Stimulated activated naive CD8-positive, alpha-beta T cell treated with anti-CD3 and anti-CD28 coated beads, Interleukin-15, Interleukin-2, amounts not matched to agents 100 ng/mL and 50 ng/mL, for 24 hours (primary cell): Measurements from ENCODE around the gene MKLN1.
A peak's percentile ranks its signal among the peaks of the same experiment; 100 is the strongest.

Source experiments
- H3K27ac Mint-ChIP-seq: one replicate; pipeline ENCODE4 v1.8.0; 2021; ENCODE audit warnings: mild to moderate bottlenecking, mixed read lengths
- H3K27me3 Mint-ChIP-seq: one replicate; pipeline ENCODE4 v1.8.0; 2021; ENCODE audit warnings: mixed read lengths
- H3K36me3 Mint-ChIP-seq: one replicate; pipeline ENCODE4 v1.8.0; 2021; ENCODE audit warnings: low read depth, mixed read lengths
- H3K4me1 Mint-ChIP-seq: one replicate; pipeline ENCODE4 v1.8.0; 2021; ENCODE audit warnings: low read depth, mixed read lengths
- H3K4me3 Mint-ChIP-seq: one replicate; pipeline ENCODE4 v1.8.0; 2021; ENCODE audit warnings: mild to moderate bottlenecking, mixed read lengths
- H3K9me3 Mint-ChIP-seq: one replicate; pipeline ENCODE4 v1.8.0; 2021; ENCODE audit warnings: mixed read lengths

The MKLN1 gene

DNA sequence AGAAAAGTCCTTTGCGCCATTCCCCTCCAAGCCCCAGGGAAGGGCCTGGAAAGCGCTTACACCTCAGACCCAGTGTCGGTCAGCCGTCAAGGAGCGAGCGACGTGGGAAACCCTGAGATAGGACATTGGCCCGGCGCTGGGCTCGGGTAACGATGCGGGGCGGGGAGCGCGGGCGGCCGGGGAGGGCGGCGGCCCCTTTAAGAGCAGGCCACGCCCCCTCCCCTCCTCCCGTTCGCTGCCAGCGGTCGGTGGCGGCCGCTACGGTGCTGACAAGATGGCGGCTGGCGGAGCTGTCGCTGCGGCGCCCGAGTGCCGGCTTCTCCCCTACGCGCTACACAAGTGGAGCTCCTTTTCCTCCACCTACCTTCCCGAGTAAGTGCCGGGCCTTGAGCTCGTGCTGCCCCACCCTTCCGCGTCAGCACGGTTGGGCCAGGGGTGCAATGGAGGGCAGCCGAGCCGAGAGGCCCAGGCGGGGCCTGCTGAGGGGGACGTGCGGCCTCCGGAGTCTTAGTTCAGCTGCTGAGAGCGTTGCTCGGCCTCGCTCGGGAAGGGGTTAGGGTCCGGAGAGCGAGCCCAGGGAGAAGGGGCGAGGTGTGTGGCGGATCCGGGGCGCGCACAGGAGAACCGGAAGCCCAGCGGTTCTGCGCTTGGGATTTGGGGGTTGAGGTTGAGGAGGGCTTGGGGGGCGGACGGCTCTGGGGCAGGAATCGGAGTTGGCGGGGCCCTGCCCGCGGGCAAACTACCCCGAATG, at the start of gene MKLN1:
MKLN1 (plus strand) TSS at position 251 of the 751 bp plus-strand sequence; CDS start at position 275, 24 bp downstream.
- Mint-ChIP-seq H3K27ac (peak within 1 kb of the TSS; percentile 97), H3K4me3 (peak within 1 kb of the TSS; percentile 90), H3K36me3 (no peaks in the 10 kb centered on the region), H3K9me3 (no peaks in the 10 kb centered on the region), H3K27me3 (no peaks in the 10 kb centered on the region), H3K4me1 (peaks cover 55% of the 10 kb centered on the region)

DNA sequence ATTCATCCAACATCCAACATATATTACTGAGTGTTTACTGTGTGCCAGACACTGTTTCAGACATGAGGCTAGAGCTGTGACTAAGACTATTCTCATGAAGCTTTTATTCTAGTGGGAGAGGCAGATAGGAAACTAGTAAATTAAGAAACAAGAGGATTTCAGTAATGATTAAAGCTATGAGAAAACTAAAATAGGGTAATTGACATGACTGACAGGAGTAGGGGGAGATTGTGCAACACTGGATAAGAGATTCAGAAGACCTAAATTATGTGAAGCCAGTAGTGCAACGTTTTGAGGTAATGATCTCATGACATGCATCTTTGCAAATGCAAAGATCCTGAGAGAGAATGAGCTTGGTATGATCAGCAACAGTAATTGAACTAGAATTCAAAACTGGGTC, 48.6 kb upstream of the MKLN1 start:
- no peaks in the 10 kb centered on the region for H3K27me3 Mint-ChIP-seq
- H3K27ac Mint-ChIP-seq, result no peak overlapping the region
- no peaks in the 10 kb centered on the region for H3K9me3 Mint-ChIP-seq
- H3K4me3 Mint-ChIP-seq, result no peak overlapping the region
- H3K4me1 Mint-ChIP-seq, result no peaks in the 10 kb centered on the region
- no peaks in the 10 kb centered on the region for H3K36me3 Mint-ChIP-seq

DNA sequence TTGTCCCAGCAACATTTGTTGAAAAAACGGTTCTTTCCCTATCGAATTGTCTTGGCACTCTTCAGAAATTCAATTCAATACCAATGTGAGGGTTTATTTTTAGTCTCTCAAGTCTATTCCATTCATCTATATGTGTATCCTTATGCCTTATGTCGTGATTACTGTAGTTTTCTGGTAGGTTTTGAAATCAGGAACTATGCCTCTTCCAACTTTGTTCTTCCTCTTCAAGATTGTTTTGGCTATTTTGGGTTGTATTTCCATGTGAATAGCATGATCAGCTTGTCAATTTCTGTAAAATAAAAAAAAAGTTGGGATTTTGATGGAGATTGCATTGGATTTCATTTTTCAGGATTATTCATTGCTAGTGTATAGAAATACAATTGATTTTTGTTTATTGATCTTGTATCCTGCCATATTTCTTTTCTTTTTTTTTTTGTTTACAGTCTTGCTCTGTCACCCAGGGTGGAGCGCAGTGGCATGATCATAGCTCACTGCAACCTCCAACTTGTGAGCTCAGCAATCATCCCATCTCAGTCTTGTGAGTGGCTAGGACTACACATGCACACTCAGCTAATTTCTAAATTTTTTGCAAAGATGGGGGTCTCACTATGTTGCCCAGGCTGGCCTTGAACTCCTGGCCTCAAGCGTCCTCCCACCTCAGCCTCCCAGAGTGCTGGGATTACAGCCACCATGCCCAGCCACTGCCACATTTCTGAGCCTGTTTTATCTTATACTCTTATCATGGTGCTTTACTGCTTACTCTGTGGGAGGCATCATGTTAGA, 46.2 kb upstream of the MKLN1 start:
- Mint-ChIP-seq H3K36me3 (no peaks in the 10 kb centered on the region), H3K4me3 (no peak overlapping the region), H3K27me3 (no peaks in the 10 kb centered on the region), H3K27ac (no peak overlapping the region), H3K9me3 (no peaks in the 10 kb centered on the region), H3K4me1 (no peaks in the 10 kb centered on the region)

DNA sequence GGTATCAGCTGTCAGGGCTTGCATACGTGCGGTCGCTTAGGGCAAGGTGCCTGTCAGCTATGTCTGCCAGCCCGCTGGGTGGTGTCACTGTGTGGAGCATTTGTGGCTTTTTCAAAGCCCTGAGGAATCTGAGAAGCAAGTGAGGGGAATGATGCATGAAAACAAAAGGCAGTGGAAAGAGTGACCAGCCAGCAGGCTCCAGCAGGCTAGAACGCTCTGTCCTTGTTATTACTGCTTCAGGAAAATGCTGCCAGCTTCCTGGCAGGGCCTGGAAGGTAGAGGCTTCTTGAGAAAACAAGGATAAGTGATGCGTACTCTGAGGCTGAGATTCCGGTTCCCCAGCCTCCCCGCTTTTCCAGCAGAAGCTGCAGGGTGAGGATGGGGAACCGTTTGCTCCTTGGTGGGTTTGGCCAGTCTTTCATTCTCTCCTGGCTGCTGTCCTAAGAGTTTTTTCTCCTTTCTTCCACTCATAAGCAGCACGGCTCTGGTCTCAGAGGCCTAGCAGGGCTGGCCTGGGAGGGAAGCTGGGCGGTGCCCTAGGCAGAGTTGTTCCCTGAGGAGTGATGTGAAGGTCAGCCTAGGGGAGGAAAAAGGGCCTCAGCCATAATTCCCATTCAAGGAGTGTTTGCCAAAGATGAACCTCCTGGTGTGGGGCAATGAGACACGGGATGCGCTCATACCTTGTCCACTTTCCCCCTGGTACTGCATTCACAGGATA, 42.8 kb upstream of the MKLN1 start:
- Mint-ChIP-seq H3K4me3 (no peak overlapping the region), H3K27ac (no peak overlapping the region), H3K27me3 (no peaks in the 10 kb centered on the region), H3K4me1 (no peaks in the 10 kb centered on the region), H3K36me3 (no peaks in the 10 kb centered on the region), H3K9me3 (peaks cover 6% of the 10 kb centered on the region)

DNA sequence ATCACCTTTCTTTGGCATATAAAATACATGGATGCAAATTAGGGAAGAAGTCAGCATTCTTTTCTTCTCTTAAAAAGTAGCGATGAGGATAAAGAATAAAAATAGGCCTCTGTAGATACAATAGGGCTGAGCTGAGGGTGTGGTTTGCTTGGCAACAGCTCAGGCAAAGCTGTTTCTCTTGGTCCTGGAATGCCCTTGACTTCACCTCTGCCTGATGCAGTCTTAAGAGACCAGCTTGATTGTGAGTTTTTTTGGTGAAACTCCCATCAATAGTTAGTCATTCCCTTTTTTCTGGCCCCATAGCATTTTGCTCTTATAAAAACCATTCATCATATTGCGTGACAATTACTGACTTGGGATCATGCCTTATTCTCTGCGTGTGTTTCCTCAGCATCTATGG, 42.1 kb upstream of the MKLN1 start:
- H3K27me3 Mint-ChIP-seq, result no peaks in the 10 kb centered on the region
- no peak overlapping the region for H3K27ac Mint-ChIP-seq
- no peaks in the 10 kb centered on the region for H3K4me1 Mint-ChIP-seq
- H3K36me3 Mint-ChIP-seq, result no peaks in the 10 kb centered on the region
- peaks cover 6% of the 10 kb centered on the region for H3K9me3 Mint-ChIP-seq
- no peak overlapping the region for H3K4me3 Mint-ChIP-seq

DNA sequence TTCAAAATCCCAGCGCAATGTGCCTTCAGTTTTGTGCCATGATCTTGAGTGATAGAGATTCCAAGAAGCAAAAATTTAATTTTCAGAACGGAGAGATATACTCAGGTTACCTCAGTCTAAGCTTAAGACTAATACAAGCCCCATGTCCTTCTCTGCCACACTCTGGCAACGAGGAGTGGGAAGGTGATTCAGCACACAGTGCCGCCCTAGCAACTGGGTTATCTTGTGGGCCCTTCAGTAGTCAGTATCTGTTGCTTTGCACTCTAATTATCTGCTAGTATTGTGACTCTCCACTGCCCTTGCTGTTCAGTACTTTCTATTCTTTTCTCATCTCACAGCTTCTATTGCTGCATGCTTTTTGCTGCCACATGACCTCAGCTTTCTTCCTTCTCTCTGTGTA, 39.2 kb upstream of the MKLN1 start:
- Mint-ChIP-seq H3K27ac (no peak overlapping the region), H3K36me3 (no peaks in the 10 kb centered on the region), H3K9me3 (peaks cover 6% of the 10 kb centered on the region), H3K4me3 (no peak overlapping the region), H3K27me3 (no peaks in the 10 kb centered on the region), H3K4me1 (no peaks in the 10 kb centered on the region)

DNA sequence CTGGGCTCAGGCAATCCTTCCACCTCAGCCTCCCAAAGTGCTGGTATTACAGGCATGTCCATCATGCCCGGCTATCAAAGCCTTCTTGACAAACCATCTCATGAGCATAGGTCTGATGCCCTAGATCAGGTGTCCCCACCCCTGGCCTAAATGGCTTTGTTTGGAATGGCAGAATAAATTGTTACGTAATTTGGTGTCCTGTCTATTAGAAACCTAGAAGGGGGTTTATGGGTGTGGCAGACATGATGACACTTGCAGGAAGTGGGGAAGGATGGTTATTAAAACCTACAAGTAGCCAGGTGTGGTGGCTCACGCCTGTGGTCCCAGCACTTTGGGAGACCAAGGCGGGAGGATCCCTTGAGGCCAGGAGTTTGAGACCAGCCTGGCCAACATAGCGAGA, 38.6 kb upstream of the MKLN1 start:
- Mint-ChIP-seq H3K4me3 (no peak overlapping the region), H3K9me3 (peaks cover 6% of the 10 kb centered on the region), H3K27ac (no peak overlapping the region), H3K36me3 (no peaks in the 10 kb centered on the region), H3K4me1 (no peaks in the 10 kb centered on the region), H3K27me3 (no peaks in the 10 kb centered on the region)

DNA sequence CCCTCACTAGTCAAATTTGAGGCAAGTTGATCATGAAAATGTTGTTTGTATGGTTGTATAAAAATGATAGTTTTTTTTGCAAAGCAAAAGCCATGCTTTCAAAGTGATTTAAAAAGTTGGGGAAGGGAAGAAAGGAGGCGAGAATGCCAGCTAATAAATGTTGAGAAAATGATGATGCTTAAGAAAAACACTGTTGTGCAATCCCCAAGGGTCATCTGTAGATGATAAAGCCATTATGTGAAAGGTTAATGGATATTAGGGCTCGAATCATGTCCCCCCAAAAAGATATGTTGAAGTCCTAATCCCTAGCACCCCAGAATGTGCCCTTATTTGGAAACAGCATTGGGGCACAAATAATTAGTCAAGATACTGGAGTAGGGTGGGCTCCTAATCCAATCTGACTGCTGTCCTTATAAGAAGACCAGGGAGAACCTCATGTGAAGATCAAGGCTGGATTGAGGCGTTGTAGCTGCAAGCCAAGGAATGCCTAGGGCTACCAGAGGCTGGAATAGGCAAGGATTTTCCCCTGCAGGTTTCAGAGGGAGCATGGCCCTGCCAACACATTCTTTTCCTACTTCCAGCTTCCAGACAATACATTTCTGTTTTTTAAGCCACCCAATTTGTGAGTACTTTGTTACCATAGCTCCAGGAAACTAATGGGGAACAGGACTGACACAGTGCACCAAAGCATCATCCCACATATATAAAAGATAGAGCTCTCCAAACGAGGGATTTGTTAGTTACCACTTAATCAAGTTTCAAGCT, 35.4 kb upstream of the MKLN1 start:
- Mint-ChIP-seq H3K36me3 (no peaks in the 10 kb centered on the region), H3K4me1 (no peaks in the 10 kb centered on the region), H3K9me3 (peaks cover 6% of the 10 kb centered on the region), H3K27me3 (no peaks in the 10 kb centered on the region), H3K4me3 (no peak overlapping the region), H3K27ac (no peak overlapping the region)

DNA sequence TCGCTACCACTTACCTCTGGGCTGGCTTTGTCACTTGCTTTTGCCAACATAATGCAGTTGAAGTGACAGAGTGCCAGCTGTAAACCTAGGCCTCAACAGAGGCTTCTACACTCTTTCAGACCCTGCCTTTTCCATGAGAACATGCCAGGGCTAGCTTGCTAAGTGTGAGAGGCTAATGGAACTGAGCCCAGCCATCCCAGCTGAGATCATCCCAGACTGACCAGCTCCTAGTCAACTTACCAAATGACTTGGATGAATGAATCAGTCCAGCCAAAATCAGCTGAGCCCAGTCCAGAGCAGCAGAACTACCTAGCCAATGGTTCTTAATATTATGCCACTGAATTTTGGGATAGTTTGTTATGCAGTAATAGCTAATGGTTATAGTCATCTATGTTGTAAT, 34.7 kb upstream of the MKLN1 start:
- H3K9me3 Mint-ChIP-seq, result peaks cover 3% of the 10 kb centered on the region
- H3K4me3 Mint-ChIP-seq, result no peak overlapping the region
- H3K4me1 Mint-ChIP-seq, result no peaks in the 10 kb centered on the region
- H3K36me3 Mint-ChIP-seq, result no peaks in the 10 kb centered on the region
- H3K27ac Mint-ChIP-seq, result no peak overlapping the region
- H3K27me3 Mint-ChIP-seq, result no peaks in the 10 kb centered on the region

DNA sequence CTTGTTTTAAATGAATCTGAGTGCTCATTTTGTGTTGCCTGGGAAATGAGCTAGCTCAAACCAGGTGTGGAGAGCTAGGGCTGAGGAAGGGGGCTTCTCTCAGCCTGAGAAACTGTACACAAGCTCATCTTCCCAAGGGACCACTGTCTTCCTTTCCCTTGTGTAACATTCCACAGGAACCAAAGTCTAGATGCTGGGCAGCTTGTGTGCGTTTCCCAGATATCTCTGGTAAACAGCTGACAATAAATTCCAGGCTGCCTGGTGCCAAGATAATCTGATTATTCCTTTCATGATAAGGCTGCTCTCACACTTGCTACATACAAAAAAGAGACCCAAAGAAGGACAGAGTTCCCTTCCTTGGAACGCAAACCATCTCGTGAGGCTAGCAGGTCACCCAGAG, 33.1 kb upstream of the MKLN1 start:
- Mint-ChIP-seq H3K36me3 (no peaks in the 10 kb centered on the region), H3K27ac (no peak overlapping the region), H3K4me3 (no peak overlapping the region), H3K4me1 (no peaks in the 10 kb centered on the region), H3K9me3 (no peaks in the 10 kb centered on the region), H3K27me3 (no peaks in the 10 kb centered on the region)

DNA sequence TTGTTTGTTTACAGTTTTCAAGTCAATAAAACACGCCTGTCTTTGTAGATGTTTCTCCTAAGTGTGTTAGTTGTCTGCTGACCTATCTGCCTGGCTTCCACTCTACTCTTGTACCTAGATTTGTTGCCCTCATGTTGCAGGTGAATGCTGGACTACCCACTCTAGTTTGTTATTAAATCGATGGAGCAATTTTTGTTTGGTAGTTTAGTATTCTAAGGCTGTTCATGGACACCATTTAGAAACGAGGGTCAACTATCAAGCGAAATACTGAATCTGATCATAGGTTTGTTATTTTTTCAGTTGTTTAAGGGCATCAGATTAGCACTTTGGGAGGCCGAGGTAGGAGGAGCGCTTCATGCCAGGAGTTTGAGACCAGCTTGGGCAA, 29.1 kb upstream of the MKLN1 start:
- H3K9me3 Mint-ChIP-seq, result no peaks in the 10 kb centered on the region
- no peak overlapping the region for H3K27ac Mint-ChIP-seq
- H3K36me3 Mint-ChIP-seq, result no peaks in the 10 kb centered on the region
- no peak overlapping the region for H3K4me3 Mint-ChIP-seq
- H3K4me1 Mint-ChIP-seq, result no peaks in the 10 kb centered on the region
- no peaks in the 10 kb centered on the region for H3K27me3 Mint-ChIP-seq

DNA sequence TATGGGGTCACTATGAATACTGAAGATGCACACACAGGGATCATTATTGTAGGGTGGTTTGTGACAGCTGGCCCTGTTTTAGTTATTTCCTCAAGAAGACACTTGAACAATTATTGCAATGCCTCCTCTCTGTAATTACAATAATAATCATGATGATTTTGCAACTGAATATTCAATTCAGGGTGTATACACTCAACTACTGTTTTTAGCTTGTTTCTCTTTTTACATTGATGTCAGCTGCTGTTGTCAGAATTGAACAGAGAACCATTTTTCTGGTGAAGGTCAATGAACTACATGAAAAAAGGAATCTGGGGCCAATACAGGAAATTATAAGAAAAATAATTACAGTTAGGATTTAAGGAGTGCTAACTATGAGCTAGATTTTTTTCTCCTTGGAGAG, 28.6 kb upstream of the MKLN1 start:
- no peaks in the 10 kb centered on the region for H3K4me1 Mint-ChIP-seq
- no peak overlapping the region for H3K27ac Mint-ChIP-seq
- H3K9me3 Mint-ChIP-seq, result no peaks in the 10 kb centered on the region
- H3K4me3 Mint-ChIP-seq, result no peak overlapping the region
- H3K36me3 Mint-ChIP-seq, result no peaks in the 10 kb centered on the region
- H3K27me3 Mint-ChIP-seq, result no peaks in the 10 kb centered on the region

DNA sequence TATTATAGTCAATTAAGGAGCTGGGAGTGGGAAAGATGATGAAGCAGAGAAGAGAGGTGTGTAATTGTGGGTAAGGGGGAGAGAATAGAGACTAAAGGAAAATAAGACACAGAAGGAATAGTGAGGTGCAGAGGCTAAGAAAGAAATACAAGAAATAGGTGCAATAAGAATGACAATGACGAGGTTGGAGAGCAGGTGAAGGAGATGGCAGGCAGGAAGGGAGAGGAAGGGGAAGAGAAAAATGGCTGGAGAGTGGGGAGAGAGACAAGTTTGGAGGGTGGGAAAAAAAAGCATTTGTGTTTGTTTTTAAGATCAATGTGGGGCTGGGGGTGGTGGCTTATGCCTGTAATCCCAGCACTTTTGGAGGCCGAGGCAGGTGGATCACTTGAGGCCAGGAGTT, 27.6 kb upstream of the MKLN1 start:
- Mint-ChIP-seq H3K4me1 (no peaks in the 10 kb centered on the region), H3K27me3 (no peaks in the 10 kb centered on the region), H3K4me3 (no peak overlapping the region), H3K36me3 (no peaks in the 10 kb centered on the region), H3K9me3 (no peaks in the 10 kb centered on the region), H3K27ac (no peak overlapping the region)

DNA sequence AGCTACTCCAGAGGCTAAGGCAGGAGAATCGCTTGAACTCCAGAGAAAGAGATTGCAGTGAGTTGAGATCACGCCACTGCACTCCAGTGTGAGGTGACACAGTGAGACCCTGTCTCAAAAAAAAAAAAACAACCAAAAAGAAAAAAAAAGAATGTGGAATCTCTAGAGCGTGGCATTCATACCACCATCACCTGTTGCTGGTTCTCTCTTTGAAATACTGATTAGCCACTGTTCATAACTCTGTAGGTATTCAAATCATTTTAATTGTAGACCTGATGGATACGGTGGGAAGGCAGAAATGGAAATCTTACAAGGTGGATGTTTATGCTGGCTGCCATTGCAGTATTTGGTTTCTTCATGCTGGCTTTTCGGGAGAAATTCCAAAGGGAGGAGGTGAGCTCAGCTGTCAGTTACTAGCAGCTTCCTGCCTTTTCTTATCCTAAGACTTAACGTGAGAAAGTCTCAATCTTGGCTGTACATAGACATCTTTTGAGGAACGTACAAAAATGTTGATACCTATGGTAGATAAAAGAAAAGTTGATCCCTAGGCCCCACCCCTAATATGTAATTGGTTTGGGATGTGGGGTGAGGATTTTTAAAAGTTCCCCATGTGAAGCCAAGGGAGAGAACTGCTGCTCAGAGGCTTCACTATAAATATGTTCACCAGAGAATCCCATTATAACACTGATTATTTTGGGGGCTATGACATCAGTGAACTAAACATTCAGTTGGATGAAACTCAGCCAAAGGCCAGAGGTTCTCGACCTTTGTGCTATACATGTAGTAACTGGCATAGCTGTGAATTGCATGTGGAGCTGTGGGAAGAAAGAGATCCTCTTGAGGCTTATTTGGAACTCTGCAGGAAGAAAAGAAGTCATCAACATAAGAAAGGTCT, 26.9 kb upstream of the MKLN1 start:
- H3K36me3 Mint-ChIP-seq, result no peaks in the 10 kb centered on the region

More for the DNA sequence above, 26.9 kb upstream of the MKLN1 start:
- H3K4me1 Mint-ChIP-seq, result no peaks in the 10 kb centered on the region
- H3K27me3 Mint-ChIP-seq, result no peaks in the 10 kb centered on the region
- no peak overlapping the region for H3K4me3 Mint-ChIP-seq
- no peak overlapping the region for H3K27ac Mint-ChIP-seq
- peaks cover 2% of the 10 kb centered on the region for H3K9me3 Mint-ChIP-seq
